A549 (cell line): Measurements from ENCODE around the gene PLA2G4B. TPM values are rescaled to one million over a fixed set of nuclear protein-coding genes. Genes with fewer than 3 reads are reported as not detected.

Experiments
- ATAC-seq, 2 experiments: fragments of 200-7000 bp in 1 of 2; fragments of >200 bp in 1 of 2; cut with Nextera tagmentation in 1 of 2; cut with Tn5 transposase in 1 of 2; 3 replicates each; pipeline versions ENCODE4 v1.8.0 to v1.9.1; 2018 to 2020; ENCODE audit warnings: mild to moderate bottlenecking in 1 of 2, moderate library complexity in 1 of 2
- CTCF ChIA-PET: fragments of 300-600 bp; sonication (Branson Sonifier 250); formaldehyde crosslinking; extraction: SDS; loops from one replicate; lab custom pipeline; 2021; ENCODE audit warnings: antibody characterized with exemption, inconsistent platforms; lab: Yijun Ruan, JAX
- POLR2A ChIA-PET: fragments of 350-600 bp; formaldehyde crosslinking; extraction: SDS; loops from one replicate; lab custom pipeline; 2021; ENCODE audit warnings: antibody characterized with exemption, inconsistent platforms; lab: Yijun Ruan, JAX
- DNase-seq, 2 experiments: peaks; one replicate each; pipeline versions ENCODE4 v3.0.0 to v3.0.0-alpha.2; 2011 to 2016; ENCODE audit warnings: low read depth in 1 of 2, low spot score in 1 of 2
- FAIRE-seq: peaks from 2 replicates; lab custom pipeline; 2011; peaks lifted over from hg19 to GRCh38; lab: Jason Lieb, UNC
- H3K27ac ChIP-seq, 2 experiments: fragments of >200 bp; sonication (Bioruptor Twin); formaldehyde crosslinking; 3 replicates each; pipeline ENCODE4 v1.5.1; 2016 to 2017
- H3K4me1 ChIP-seq: fragments of >200 bp; sonication (Bioruptor Twin); formaldehyde crosslinking; 3 replicates; pipeline ENCODE4 v1.6.1; 2016
- H3K4me2 ChIP-seq: fragments of >200 bp; sonication (Bioruptor Twin); formaldehyde crosslinking; 3 replicates; pipeline ENCODE4 v1.6.1; 2016
- H3K4me3 ChIP-seq: fragments of >200 bp; sonication (Bioruptor Twin); formaldehyde crosslinking; 3 replicates; pipeline ENCODE4 v1.5.1; 2016
- H3K9me3 ChIP-seq: fragments of >200 bp; sonication (Bioruptor Twin); formaldehyde crosslinking; 3 replicates; pipeline ENCODE4 v1.6.1; 2016
- CHD2 ChIP-seq: fragments of 150-350 bp; IDR thresholded peaks from 2 replicates; pipeline ENCODE4 v1.6.1; 2014; ENCODE audit warnings: low read length; ENCODE audit not compliant: partially characterized antibody
- CHD4 ChIP-seq: fragments of 200-600 bp; sonication (generic); IDR thresholded peaks from 2 replicates; pipeline ENCODE4 v1.6.1; 2016; ENCODE audit warnings: antibody characterized with exemption, mild to moderate bottlenecking, borderline replicate concordance
- CTCF ChIP-seq: fragments of >200 bp; sonication (Bioruptor Twin); formaldehyde crosslinking; IDR thresholded peaks from 3 replicates; pipeline ENCODE4 v1.5.1; 2016
- EHMT2 ChIP-seq: fragments of 200-600 bp; sonication (generic); IDR thresholded peaks from 2 replicates; pipeline ENCODE4 v1.6.1; 2016; ENCODE audit warnings: antibody characterized with exemption, low read depth, mild to moderate bottlenecking, moderate library complexity
- ESRRA ChIP-seq: fragments of 150-350 bp; IDR thresholded peaks from 2 replicates; pipeline ENCODE4 v1.6.1; 2014; ENCODE audit warnings: mild to moderate bottlenecking, low read length, borderline replicate concordance
- FOXS1 ChIP-seq: fragments of 250-450 bp; sonication (Bioruptor Pico); IDR thresholded peaks from 2 replicates; pipeline ENCODE4 v1.5.0; 2020; ENCODE audit warnings: mild to moderate bottlenecking, moderate library complexity
- HES2 ChIP-seq: fragments of >200 bp; sonication (Bioruptor Twin); formaldehyde crosslinking; IDR thresholded peaks from 2 replicates; pipeline ENCODE4 v1.6.1; 2016
- HOXB13 ChIP-seq: fragments of 250-450 bp; sonication (Bioruptor Pico); IDR thresholded peaks from 2 replicates; pipeline ENCODE4 v1.5.0; 2020; ENCODE audit warnings: low read depth, mild to moderate bottlenecking, moderate library complexity
- HOXB5 ChIP-seq: fragments of 250-450 bp; sonication (Bioruptor Pico); IDR thresholded peaks from 2 replicates; pipeline ENCODE4 v1.5.0; 2020; ENCODE audit warnings: mild to moderate bottlenecking, moderate library complexity
- KDM1A ChIP-seq: fragments of 200-600 bp; sonication (generic); IDR thresholded peaks from 2 replicates; pipeline ENCODE4 v1.6.1; 2016; ENCODE audit warnings: low read depth, mild to moderate bottlenecking
- KDM5A ChIP-seq: fragments of 200-600 bp; sonication (generic); IDR thresholded peaks from 2 replicates; pipeline ENCODE4 v1.6.1; 2016; ENCODE audit warnings: antibody characterized with exemption, mild to moderate bottlenecking
- MAFK ChIP-seq: fragments of 450-650 bp; IDR thresholded peaks from 2 replicates; pipeline ENCODE4 v1.6.1; 2014; ENCODE audit not compliant: partially characterized antibody
- MAX ChIP-seq: IDR thresholded peaks from 2 replicates; pipeline ENCODE4 v1.6.1; 2012
- RAD21 ChIP-seq, 2 experiments: fragments of >200 bp in 1 of 2; sonication (Bioruptor Twin) in 1 of 2; formaldehyde crosslinking in 1 of 2; IDR thresholded peaks in 1 of 2; conservative IDR thresholded peaks in 1 of 2; 2 replicates in 1 of 2; 3 replicates in 1 of 2; pipeline ENCODE4 v1.6.1; 2012 to 2018; ENCODE audit warnings: inconsistent platforms in 1 of 2
- RARB ChIP-seq: fragments of 250-450 bp; sonication (Bioruptor Pico); IDR thresholded peaks from 2 replicates; pipeline ENCODE4 v1.8.0; 2021; ENCODE audit warnings: mild to moderate bottlenecking, moderate library complexity
- RFX5 ChIP-seq: fragments of 450-650 bp; IDR thresholded peaks from 2 replicates; pipeline ENCODE4 v1.7.1; 2014; ENCODE audit warnings: antibody characterized with exemption, mild to moderate bottlenecking, moderate library complexity
- RNF2 ChIP-seq: fragments of 200-600 bp; sonication (generic); IDR thresholded peaks from 2 replicates; pipeline ENCODE4 v1.6.1; 2016; ENCODE audit warnings: low read depth, mild to moderate bottlenecking, antibody characterized with exemption, moderate library complexity, borderline replicate concordance
- SREBF2 ChIP-seq: fragments of 450-650 bp; IDR thresholded peaks from 2 replicates; pipeline ENCODE4 v1.6.1; 2014; ENCODE audit warnings: mild to moderate bottlenecking, moderate library complexity
- TFCP2L1 ChIP-seq: fragments of 250-450 bp; sonication (Bioruptor Pico); IDR thresholded peaks from 2 replicates; pipeline ENCODE4 v1.5.0; 2021; ENCODE audit warnings: mild to moderate bottlenecking
- TP53 ChIP-seq: fragments of 250-450 bp; sonication (Bioruptor Pico); IDR thresholded peaks from 2 replicates; pipeline ENCODE4 v1.5.0; 2021; ENCODE audit warnings: mild to moderate bottlenecking, moderate library complexity
- USF2 ChIP-seq: fragments of 450-650 bp; IDR thresholded peaks from 2 replicates; pipeline ENCODE4 v1.6.1; 2014; ENCODE audit warnings: antibody characterized with exemption
- ZNF302 ChIP-seq: fragments of 250-450 bp; sonication (Bioruptor Pico); IDR thresholded peaks from 2 replicates; pipeline ENCODE4 v1.9.0; 2021; ENCODE audit warnings: inconsistent platforms, mild to moderate bottlenecking, moderate library complexity
- WGBS: methylation state at CpG from one replicate; pipeline ENCODE4 v1.1.6; 2017; ENCODE audit errors: missing lambda C conversion rate; 5-methylcytosine and 5-hydroxymethylcytosine counted together
- polyA plus RNA-seq, 4 experiments: library from polyadenylated mRNA; depleted of rRNA in 3 of 4; stranded (reverse); fragments of >200 nt; fragmentation: RNase III in 1 of 4; extraction: RNeasy Plus Mini Kit Qiagen cat#74134 plus additional on column Dnase treatment in 1 of 4; gene quantifications; 2 replicates in 3 of 4; 3 replicates in 1 of 4; pipeline ENCODE4 v1.2.3, GENCODE V29; 2011 to 2017
- TF ChIP-seq, protein P1 (sequence below): fragments of 250-450 bp; sonication (Bioruptor Pico); IDR thresholded peaks from 2 replicates; pipeline ENCODE4 v1.5.0; 2021; ENCODE audit warnings: mild to moderate bottlenecking, moderate library complexity, borderline replicate concordance

Gene PLA2G4B
- polyA plus RNA-seq, 2 of the 4 experiments (the other 2 are of a cell fraction), result 2.2 to 2.6 TPM

GRCh38 chr15:41891946-41892345 lies 53.3 kb downstream of the PLA2G4B start (continued):
- TF ChIP-seq CTCF, result no peak
- no peak for TF ChIP-seq KDM1A

GRCh38 chr15:41892621-41893421 lies 54.2 kb downstream of the PLA2G4B start:
- Histone ChIP-seq H3K27ac (no peak overlapping the region), H3K4me3 (no peak overlapping the region), H3K9me3 (no peaks in the 10 kb centered on the region)
- ChIA-PET CTCF (interaction anchor here (0.9 to 4.8 kb wide), 2 partner anchors 12 to 79 kb away, joined by 3 to 25 read pairs; partner anchors contain the start of gene EHD4), POLR2A (no interaction called here)
- no peak for FAIRE-seq
- TF ChIP-seq KDM5A (no peak), USF2 (no peak), CHD2 (no peak), MAFK (no peak), HOXB5 (CRISPR knock-in tag) (no peak), EHMT2 (no peak)
- TF ChIP-seq, all 56 proteins: peak for 0
- WGBS, result 79% methylated on average over 9 of the region's 22 CpGs
- ATAC-seq (no peak), DNase-seq (no peak)
- H3K4me1 ChIP-seq, result peaks cover 11% of the 10 kb centered on the region; the same call in 2 of the 3 replicates
- H3K4me2 ChIP-seq, result no peak overlapping the region

DNA sequence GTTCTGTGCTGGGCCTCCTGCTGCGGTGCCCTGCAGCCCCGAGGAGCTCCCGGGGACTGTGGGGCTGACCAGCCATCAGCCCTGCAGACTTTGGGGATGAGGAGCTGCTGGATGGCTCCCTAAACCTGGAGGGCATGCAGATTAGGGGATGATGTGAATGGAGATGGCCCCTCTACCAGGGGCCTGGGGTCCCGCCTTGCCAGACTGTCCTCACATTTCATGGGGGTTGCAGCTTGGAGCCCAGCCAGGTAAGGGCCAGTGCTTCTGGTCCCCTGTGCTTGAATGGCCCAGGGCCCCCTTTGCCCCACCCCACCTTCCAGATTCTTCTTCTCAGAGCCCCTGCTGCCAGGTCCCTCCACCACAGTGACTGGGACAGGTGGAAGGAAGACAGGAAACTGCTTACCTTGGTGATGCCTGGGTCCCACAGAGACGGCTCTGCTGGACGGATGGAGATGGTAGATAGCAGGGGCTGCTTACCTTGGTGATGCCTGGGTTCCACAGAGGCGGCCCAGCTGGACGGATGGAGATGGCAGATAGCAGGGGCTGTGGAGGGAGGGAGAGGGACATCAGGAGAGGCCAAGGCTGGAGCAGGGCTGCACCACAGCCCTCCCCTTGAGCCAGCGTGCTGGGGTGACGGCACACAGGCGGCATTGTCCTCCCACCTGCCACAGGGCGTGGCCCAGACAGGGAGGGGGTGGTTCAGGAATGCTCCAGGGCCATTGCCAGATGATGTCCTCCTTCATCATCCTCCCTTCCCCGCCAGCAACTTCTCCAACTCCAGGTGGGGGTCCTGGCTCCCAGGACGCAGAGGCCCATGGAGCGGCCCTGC lies 55.0 kb downstream of the PLA2G4B start, which contains the start of gene SPTBN5:
Gene SPTBN5, minus strand, starts transcription at position 632 of the 829 bp plus-strand sequence. Its CDS starts 556 bp downstream, at position 76.
- Histone ChIP-seq H3K4me2 (0 out of 3 replicates have a peak within 1 kb of the TSS, but pooled peaks have one; percentile 30), H3K27ac (peak within 1 kb of the TSS; percentile 55 to 76; a peak in 4 of 6 replicates), H3K4me1 (peaks cover 11% of the 10 kb centered on the region; the same call in 2 of the 3 replicates), H3K9me3 (no peaks in the 10 kb centered on the region), H3K4me3 (no peak within 1 kb of the TSS)
- no peak for DNase-seq
- ChIA-PET CTCF (interaction anchor here (0.9 to 4.8 kb wide), 2 partner anchors 11 to 79 kb away, joined by 3 to 25 read pairs; partner anchors contain the start of gene EHD4), POLR2A (no interaction called here)
- no peak for FAIRE-seq
- ATAC-seq, result no peak
- TF ChIP-seq RAD21 (conservative IDR thresholded peaks at IDR 0.05 in 1 of 2, IDR thresholded peaks at IDR 0.05 in 1 of 2) (no peak), FOXS1 (CRISPR knock-in tag) (no peak), RARB (CRISPR knock-in tag) (no peak), MAX (no peak), KDM1A (no peak), ESRRA (no peak), HOXB13 (CRISPR knock-in tag) (no peak), TFCP2L1 (no peak), SREBF2 (no peak), CHD4 (no peak), ZNF302 (CRISPR knock-in tag) (no peak), TP53 (CRISPR knock-in tag) (no peak), HOXB5 (CRISPR knock-in tag) (no peak), HES2 (no peak), RFX5 (no peak), RNF2 (no peak), KDM5A (no peak)
- TF ChIP-seq, protein P1, sequence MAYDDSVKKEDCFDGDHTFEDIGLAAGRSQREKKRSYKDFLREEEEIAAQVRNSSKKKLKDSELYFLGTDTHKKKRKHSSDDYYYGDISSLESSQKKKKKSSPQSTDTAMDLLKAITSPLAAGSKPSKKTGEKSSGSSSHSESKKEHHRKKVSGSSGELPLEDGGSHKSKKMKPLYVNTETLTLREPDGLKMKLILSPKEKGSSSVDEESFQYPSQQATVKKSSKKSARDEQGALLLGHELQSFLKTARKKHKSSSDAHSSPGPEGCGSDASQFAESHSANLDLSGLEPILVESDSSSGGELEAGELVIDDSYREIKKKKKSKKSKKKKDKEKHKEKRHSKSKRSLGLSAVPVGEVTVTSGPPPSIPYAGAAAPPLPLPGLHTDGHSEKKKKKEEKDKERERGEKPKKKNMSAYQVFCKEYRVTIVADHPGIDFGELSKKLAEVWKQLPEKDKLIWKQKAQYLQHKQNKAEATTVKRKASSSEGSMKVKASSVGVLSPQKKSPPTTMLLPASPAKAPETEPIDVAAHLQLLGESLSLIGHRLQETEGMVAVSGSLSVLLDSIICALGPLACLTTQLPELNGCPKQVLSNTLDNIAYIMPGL, result no peak
- WGBS, result 90% methylated on average over 4 of the region's 15 CpGs
